ENCODE results near the gene CUX1.

DNA sequence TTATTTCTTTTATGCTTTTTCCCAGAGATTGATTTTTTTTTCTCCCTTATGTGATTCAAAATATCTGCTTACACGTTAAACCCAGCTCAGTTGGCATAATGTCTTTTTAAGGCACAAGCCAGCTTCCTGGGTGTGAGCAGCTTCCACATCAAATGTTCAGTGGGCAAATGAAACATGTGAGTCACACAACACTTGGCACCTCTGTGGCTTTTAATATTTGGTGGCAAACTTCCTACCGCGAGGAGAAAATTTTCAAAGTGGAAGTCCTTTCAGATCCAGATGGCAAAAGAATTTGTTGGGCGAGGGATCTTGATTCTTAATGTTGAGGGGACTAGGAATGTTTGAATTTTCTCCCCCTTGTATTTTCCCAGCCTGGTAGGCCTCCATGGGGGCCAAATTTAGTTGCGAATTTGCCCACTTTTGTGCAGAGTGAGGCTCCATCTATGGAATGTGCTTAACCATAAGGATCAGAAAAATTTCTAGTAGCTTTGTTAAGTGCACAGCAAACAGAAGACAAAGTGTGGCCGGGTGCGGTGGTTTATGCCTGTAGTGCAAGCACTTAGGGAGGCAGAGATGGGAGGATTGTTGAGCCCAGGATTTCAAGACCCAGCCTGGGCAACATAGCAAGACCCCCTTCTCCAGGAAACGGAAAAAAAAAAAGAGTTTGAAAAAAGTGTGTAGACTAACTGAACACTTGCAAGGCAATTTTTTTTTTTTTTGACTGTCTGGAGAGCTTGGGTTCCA lies 31.0 kb downstream of the CUX1 start:
- TF ChIP-seq CTCF (IDR thresholded peaks at IDR 0.05) (no peak), POLR2A (IDR thresholded peaks at IDR 0.05) (no peak)

Data from uterus (tissue), 2 donors.